HepG2 (cell line): ENCODE measurements around the gene DTD2. TPM values are rescaled to one million over a fixed set of nuclear protein-coding genes. Genes with fewer than 3 reads are reported as not detected.

Source experiments
- DMAP1 ChIP-seq: IDR thresholded peaks from 2 replicates; pipeline ENCODE4 v1.6.1; 2016
- GABPB1 ChIP-seq: IDR thresholded peaks from 2 replicates; pipeline ENCODE4 v1.6.1; 2016; ENCODE audit warnings: mild to moderate bottlenecking, missing genetic modification reagents, moderate library complexity, missing compliant biosample characterization
- HDAC6 ChIP-seq: fragments of 200-600 bp; sonication (generic); IDR thresholded peaks from 2 replicates; pipeline ENCODE4 v1.7.0; 2017; ENCODE audit warnings: mild to moderate bottlenecking, antibody characterized with exemption, low read length, low read depth
- JARID2 ChIP-seq: sonication (generic); formaldehyde crosslinking; IDR thresholded peaks from 2 replicates; pipeline ENCODE4 v1.8.1; 2023; ENCODE audit warnings: missing genetic modification reagents, inconsistent platforms; ENCODE audit not compliant: insufficient replicate concordance
- MAFF ChIP-seq: IDR thresholded peaks from 2 replicates; pipeline ENCODE4 v1.6.1; 2011; ENCODE audit warnings: low read depth, low read length, improper control_type of control experiment
- NCOA2 ChIP-seq: sonication (generic); formaldehyde crosslinking; IDR thresholded peaks from 2 replicates; pipeline ENCODE4 v1.8.0; 2022; ENCODE audit warnings: inconsistent platforms
- NFIC ChIP-seq: IDR thresholded peaks from 2 replicates; pipeline ENCODE4 v1.6.1; 2012; ENCODE audit warnings: mild to moderate bottlenecking, low read length, inconsistent platforms
- NPAS2 ChIP-seq: sonication (generic); formaldehyde crosslinking; IDR thresholded peaks from 2 replicates; pipeline ENCODE4 v1.8.0; 2022; ENCODE audit warnings: mild to moderate bottlenecking, missing genetic modification reagents, borderline replicate concordance
- SSRP1 ChIP-seq: IDR thresholded peaks from 2 replicates; pipeline ENCODE4 v1.6.1; 2016; ENCODE audit warnings: control low read depth
- STAT5B ChIP-seq: sonication (generic); formaldehyde crosslinking; IDR thresholded peaks from 2 replicates; pipeline ENCODE4 v1.4.0; 2020; ENCODE audit warnings: missing genetic modification reagents
- SUZ12 ChIP-seq: fragments of 150-350 bp; IDR thresholded peaks from 2 replicates; pipeline ENCODE4 v1.6.1; 2014; ENCODE audit warnings: low read depth, low read length
- ZFP1 ChIP-seq: IDR thresholded peaks from 2 replicates; pipeline ENCODE4 v1.6.1; 2016
- ZNF253 ChIP-seq: sonication (generic); formaldehyde crosslinking; IDR thresholded peaks from 2 replicates; pipeline ENCODE4 v1.8.0; 2022; ENCODE audit warnings: mild to moderate bottlenecking, missing genetic modification reagents, borderline replicate concordance
- ZNF264 ChIP-seq: sonication (generic); formaldehyde crosslinking; IDR thresholded peaks from 2 replicates; pipeline ENCODE4 v1.4.0; 2020; ENCODE audit warnings: missing genetic modification reagents
- ZNF329 ChIP-seq: sonication (generic); formaldehyde crosslinking; IDR thresholded peaks from 2 replicates; pipeline ENCODE4 v1.9.0; 2021; ENCODE audit warnings: low read depth, mild to moderate bottlenecking, missing genetic modification reagents
- ZNF777 ChIP-seq: sonication (generic); formaldehyde crosslinking; IDR thresholded peaks from 2 replicates; pipeline ENCODE4 v1.4.0; 2020; ENCODE audit warnings: missing genetic modification reagents
- ZNF841 ChIP-seq: sonication (generic); formaldehyde crosslinking; IDR thresholded peaks from 2 replicates; pipeline ENCODE4 v1.8.1; 2023; ENCODE audit warnings: missing genetic modification reagents, borderline replicate concordance
- polyA plus RNA-seq, 8 experiments: library from polyadenylated mRNA; depleted of rRNA in 3 of 8; stranded (reverse) in 7 of 8; unstranded in 1 of 8; fragments of >200 nt; fragmentation: Illumina TruSeq in 4 of 8; extraction: Trizol in 4 of 8; gene quantifications; 2 replicates each; pipeline versions ENCODE4 v1.2.1 to v1.2.3, GENCODE V29; 2011 to 2016; ENCODE audit warnings: low read depth in 4 of 8, missing spikeins in 1 of 8, mixed read lengths in 1 of 8; ENCODE audit not compliant: insufficient read depth in 1 of 8
- total RNA-seq, 5 experiments: library from RNA; depleted of rRNA; stranded (reverse); fragments of >200 nt; fragmentation: Illumina TruSeq; extraction: Trizol; gene quantifications; 2 replicates each; pipeline ENCODE4 v1.2.3, GENCODE V29; 2016; ENCODE audit warnings: low read depth in 1 of 5
- TF ChIP-seq, protein P1 (sequence below): IDR thresholded peaks from 2 replicates; pipeline ENCODE4 v1.6.1; 2016; ENCODE audit warnings: low read depth
- TF ChIP-seq, protein P2 (sequence below): sonication (generic); formaldehyde crosslinking; IDR thresholded peaks from 2 replicates; pipeline ENCODE4 v1.9.0; 2021; ENCODE audit warnings: missing genetic modification reagents, mild to moderate bottlenecking, borderline replicate concordance
- TF ChIP-seq, protein P3 (sequence below): IDR thresholded peaks from 2 replicates; pipeline ENCODE4 v1.6.1; 2018; ENCODE audit warnings: missing genetic modification reagents
- TF ChIP-seq, protein P4 (sequence below): sonication (generic); formaldehyde crosslinking; IDR thresholded peaks from 2 replicates; pipeline ENCODE4 v1.4.0; 2020; ENCODE audit warnings: missing genetic modification reagents, borderline replicate concordance
- TF ChIP-seq, protein P5 (sequence below): IDR thresholded peaks from 2 replicates; pipeline ENCODE4 v1.6.1; 2012; ENCODE audit warnings: inconsistent platforms
- TF ChIP-seq, protein P6 (sequence below): sonication (generic); formaldehyde crosslinking; IDR thresholded peaks from 2 replicates; pipeline ENCODE4 v1.4.0; 2020; ENCODE audit warnings: missing genetic modification reagents

DTD2 gene
- total and polyA plus RNA-seq, 2 of the 13 experiments (the other 11 are each of a cell fraction or from before 2014, with no cell fraction given), result 22.3 to 49.8 TPM

DNA sequence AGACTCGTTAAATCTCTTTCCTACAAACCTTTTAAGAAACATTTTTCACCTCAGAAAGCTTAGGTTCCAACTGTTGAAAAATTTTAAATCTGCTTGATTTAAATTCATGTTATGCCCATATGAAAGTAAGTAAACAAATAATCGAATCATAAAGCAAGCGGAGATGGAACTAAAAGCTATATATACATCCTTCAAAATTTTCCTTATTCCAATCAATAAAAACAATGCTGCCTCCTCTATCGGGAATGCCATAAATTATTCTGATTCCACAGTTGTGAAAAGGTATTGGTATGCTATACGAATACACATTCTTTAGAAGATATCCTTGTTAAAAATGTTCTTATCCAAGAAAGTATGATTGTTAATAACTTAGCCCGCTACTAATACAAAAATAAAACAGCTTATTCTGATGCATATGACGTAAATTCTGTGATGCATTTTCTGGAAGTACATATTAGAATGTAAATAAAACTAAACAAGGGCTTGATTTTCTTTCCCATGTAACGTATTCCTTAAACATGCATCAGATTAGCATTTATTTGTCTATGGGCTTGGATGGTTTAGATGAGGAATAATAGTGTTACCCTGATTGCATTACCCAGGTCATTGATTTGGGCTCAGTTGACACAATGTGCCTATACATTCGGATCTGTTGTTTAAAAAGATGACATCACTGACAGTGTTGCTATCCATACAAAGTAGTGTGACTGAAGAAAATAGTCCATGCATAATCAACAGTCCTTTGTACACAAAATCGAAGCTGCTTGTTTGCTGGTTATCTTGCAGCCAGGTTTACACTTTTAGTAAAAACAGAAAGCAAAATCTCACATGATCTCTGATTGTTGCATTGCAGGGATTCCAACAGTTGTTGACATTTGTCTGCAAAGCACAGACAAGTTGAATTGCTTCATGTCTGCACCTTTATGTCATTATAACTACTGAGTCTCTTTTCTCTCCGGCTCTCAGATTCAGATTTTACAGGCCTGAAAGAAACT, 656 bp upstream of the DTD2 start (continued):
- TF ChIP-seq ZNF253 (CRISPR knock-in tag), result no peak
- TF ChIP-seq ZNF329 (CRISPR knock-in tag), result no peak
- TF ChIP-seq, protein P1, sequence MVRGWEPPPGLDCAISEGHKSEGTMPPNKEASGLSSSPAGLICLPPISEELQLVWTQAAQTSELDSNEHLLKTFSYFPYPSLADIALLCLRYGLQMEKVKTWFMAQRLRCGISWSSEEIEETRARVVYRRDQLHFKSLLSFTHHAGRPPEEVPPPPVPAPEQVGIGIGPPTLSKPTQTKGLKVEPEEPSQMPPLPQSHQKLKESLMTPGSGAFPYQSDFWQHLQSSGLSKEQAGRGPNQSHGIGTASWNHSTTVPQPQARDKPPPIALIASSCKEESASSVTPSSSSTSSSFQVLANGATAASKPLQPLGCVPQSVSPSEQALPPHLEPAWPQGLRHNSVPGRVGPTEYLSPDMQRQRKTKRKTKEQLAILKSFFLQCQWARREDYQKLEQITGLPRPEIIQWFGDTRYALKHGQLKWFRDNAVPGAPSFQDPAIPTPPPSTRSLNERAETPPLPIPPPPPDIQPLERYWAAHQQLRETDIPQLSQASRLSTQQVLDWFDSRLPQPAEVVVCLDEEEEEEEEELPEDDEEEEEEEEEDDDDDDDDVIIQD (CRISPR knock-in tag), result no peak; the same call in 1 of the 2 replicates
- peak; percentile 53; the same call in 1 of the 2 replicates for TF ChIP-seq NCOA2 (CRISPR knock-in tag)
- no peak for TF ChIP-seq SUZ12
- TF ChIP-seq NPAS2 (CRISPR knock-in tag), result no peak
- TF ChIP-seq, protein P2, sequence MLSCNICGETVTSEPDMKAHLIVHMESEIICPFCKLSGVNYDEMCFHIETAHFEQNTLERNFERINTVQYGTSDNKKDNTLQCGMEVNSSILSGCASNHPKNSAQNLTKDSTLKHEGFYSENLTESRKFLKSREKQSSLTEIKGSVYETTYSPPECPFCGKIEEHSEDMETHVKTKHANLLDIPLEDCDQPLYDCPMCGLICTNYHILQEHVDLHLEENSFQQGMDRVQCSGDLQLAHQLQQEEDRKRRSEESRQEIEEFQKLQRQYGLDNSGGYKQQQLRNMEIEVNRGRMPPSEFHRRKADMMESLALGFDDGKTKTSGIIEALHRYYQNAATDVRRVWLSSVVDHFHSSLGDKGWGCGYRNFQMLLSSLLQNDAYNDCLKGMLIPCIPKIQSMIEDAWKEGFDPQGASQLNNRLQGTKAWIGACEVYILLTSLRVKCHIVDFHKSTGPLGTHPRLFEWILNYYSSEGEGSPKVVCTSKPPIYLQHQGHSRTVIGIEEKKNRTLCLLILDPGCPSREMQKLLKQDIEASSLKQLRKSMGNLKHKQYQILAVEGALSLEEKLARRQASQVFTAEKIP (CRISPR knock-in tag), result no peak
- no peak for TF ChIP-seq ZNF841 (CRISPR knock-in tag)
- TF ChIP-seq, protein P3, sequence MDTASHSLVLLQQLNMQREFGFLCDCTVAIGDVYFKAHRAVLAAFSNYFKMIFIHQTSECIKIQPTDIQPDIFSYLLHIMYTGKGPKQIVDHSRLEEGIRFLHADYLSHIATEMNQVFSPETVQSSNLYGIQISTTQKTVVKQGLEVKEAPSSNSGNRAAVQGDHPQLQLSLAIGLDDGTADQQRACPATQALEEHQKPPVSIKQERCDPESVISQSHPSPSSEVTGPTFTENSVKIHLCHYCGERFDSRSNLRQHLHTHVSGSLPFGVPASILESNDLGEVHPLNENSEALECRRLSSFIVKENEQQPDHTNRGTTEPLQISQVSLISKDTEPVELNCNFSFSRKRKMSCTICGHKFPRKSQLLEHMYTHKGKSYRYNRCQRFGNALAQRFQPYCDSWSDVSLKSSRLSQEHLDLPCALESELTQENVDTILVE (CRISPR knock-in tag), result no peak
- TF ChIP-seq, protein P4, sequence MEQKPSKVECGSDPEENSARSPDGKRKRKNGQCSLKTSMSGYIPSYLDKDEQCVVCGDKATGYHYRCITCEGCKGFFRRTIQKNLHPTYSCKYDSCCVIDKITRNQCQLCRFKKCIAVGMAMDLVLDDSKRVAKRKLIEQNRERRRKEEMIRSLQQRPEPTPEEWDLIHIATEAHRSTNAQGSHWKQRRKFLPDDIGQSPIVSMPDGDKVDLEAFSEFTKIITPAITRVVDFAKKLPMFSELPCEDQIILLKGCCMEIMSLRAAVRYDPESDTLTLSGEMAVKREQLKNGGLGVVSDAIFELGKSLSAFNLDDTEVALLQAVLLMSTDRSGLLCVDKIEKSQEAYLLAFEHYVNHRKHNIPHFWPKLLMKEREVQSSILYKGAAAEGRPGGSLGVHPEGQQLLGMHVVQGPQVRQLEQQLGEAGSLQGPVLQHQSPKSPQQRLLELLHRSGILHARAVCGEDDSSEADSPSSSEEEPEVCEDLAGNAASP (CRISPR knock-in tag), result no peak; the same call in none of the 2 replicates
- no peak for TF ChIP-seq HDAC6
- TF ChIP-seq, protein P5, sequence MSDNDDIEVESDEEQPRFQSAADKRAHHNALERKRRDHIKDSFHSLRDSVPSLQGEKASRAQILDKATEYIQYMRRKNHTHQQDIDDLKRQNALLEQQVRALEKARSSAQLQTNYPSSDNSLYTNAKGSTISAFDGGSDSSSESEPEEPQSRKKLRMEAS, result no peak
- TF ChIP-seq SSRP1, result peak; percentile 55; the same call in 1 of the 2 replicates
- no peak; the same call in 1 of the 2 replicates for TF ChIP-seq ZFP1 (CRISPR knock-in tag)
- no peak; the same call in 1 of the 2 replicates for TF ChIP-seq STAT5B (CRISPR knock-in tag)
- no peak; the same call in 1 of the 2 replicates for TF ChIP-seq NFIC
- no peak for TF ChIP-seq GABPB1
- TF ChIP-seq DMAP1 (CRISPR knock-in tag), result no peak; the same call in 1 of the 2 replicates
- TF ChIP-seq, protein P6, sequence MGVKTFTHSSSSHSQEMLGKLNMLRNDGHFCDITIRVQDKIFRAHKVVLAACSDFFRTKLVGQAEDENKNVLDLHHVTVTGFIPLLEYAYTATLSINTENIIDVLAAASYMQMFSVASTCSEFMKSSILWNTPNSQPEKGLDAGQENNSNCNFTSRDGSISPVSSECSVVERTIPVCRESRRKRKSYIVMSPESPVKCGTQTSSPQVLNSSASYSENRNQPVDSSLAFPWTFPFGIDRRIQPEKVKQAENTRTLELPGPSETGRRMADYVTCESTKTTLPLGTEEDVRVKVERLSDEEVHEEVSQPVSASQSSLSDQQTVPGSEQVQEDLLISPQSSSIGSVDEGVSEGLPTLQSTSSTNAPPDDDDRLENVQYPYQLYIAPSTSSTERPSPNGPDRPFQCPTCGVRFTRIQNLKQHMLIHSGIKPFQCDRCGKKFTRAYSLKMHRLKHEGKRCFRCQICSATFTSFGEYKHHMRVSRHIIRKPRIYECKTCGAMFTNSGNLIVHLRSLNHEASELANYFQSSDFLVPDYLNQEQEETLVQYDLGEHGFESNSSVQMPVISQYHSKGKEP (CRISPR knock-in tag), result no peak
- no peak for TF ChIP-seq ZNF264 (CRISPR knock-in tag)
- peak; percentile 28; the same call in 1 of the 2 replicates for TF ChIP-seq MAFF
- peak; percentile 60 for TF ChIP-seq JARID2 (CRISPR knock-in tag)
- no peak for TF ChIP-seq ZNF777 (CRISPR knock-in tag)
